ENCODE results near the gene GRAMD1B.

The GRAMD1B gene

DNA sequence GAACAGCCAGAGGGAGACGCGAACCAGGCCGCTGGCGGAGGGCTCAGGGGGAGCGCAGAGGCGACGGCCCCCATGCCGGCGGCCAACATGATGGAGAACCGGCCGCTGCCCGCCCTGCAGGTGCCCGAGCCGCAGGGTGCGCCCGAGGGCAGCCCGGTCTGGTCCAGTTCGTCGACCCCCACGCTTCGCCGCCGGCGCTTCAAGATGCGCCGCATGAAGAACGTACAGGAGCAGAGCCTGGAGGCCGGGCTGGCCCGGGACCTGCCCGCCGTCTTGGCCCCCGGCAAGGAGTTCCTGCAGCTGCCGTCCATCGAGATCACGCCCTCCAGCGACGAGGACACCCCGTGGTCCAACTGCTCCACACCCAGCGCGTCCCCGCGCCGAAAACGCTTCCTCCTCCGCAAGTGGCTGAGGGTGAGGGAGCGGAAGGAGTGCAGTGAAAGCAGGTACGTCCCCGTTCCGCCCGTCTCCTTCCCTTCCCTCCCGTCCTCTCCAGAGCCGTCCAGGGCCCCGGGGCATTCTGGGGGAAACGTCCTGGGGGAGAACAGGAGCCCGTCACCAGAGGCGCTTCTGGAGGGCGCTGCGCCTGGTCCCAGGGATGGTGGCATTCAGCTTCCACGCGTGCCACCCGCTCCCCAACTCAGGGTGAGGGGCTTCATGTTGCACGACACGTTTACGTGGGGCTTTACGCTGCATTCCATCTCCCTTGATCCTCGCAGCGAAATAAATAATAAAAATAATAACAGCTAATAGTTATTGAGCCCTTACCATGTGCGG, 840 bp downstream of the GRAMD1B start:
- Histone ChIP-seq H3K36me3 (ENCODE audit: control insufficient read depth in 2 of 2, insufficient read depth in 2 of 2, low read length in 2 of 2) (no peaks in the 10 kb centered on the region), H3K4me1 (ENCODE audit: control insufficient read depth, insufficient read depth, low read length) (peaks cover 7% of the 10 kb centered on the region), H3K4me3 (ENCODE audit: low read length in 2 of 2) (peak overlapping the region; percentile 58 to 75), H3K9me3 (ENCODE audit: control insufficient read depth in 2 of 2, low read length in 2 of 2) (no peaks in the 10 kb centered on the region), H3K27ac (ENCODE audit: low read length) (peak overlapping the region; percentile 11), H3K9ac (ENCODE audit: low read length in 2 of 2) (peak overlapping the region in 1 of 2 donors; percentile 29), H3K27me3 (ENCODE audit: control insufficient read depth in 1 of 2, insufficient read depth in 2 of 2, low read length in 2 of 2) (peaks cover 6% of the 10 kb centered on the region in 2 donors)

GRCh38 chr11:123431619-123432018, 1.6 kb downstream of the GRAMD1B start:
- peaks cover 7% of the 10 kb centered on the region for H3K4me1 ChIP-seq (ENCODE audit: control insufficient read depth, insufficient read depth, low read length)
- no peak overlapping the region for H3K27ac ChIP-seq (ENCODE audit: low read length)
- peaks cover 6% of the 10 kb centered on the region in 2 donors for H3K27me3 ChIP-seq (ENCODE audit: control insufficient read depth in 1 of 2, insufficient read depth in 2 of 2, low read length in 2 of 2)
- H3K9ac ChIP-seq (ENCODE audit: low read length in 2 of 2): no peak overlapping the region
- H3K36me3 ChIP-seq (ENCODE audit: control insufficient read depth in 2 of 2, insufficient read depth in 2 of 2, low read length in 2 of 2): no peaks in the 10 kb centered on the region
- H3K4me3 ChIP-seq (ENCODE audit: low read length in 2 of 2): peak overlapping the region in 1 of 2 donors; percentile 75
- H3K9me3 ChIP-seq (ENCODE audit: control insufficient read depth in 2 of 2, low read length in 2 of 2): no peaks in the 10 kb centered on the region

GRCh38 chr11:123434262-123434661, 4.2 kb downstream of the GRAMD1B start:
- H3K27me3 ChIP-seq (ENCODE audit: control insufficient read depth in 1 of 2, insufficient read depth in 2 of 2, low read length in 2 of 2): peaks cover 6% of the 10 kb centered on the region in 2 donors
- no peaks in the 10 kb centered on the region for H3K36me3 ChIP-seq (ENCODE audit: control insufficient read depth in 2 of 2, insufficient read depth in 2 of 2, low read length in 2 of 2)
- H3K4me3 ChIP-seq (ENCODE audit: low read length in 2 of 2): no peak overlapping the region
- no peak overlapping the region for H3K27ac ChIP-seq (ENCODE audit: low read length)
- H3K4me1 ChIP-seq (ENCODE audit: control insufficient read depth, insufficient read depth, low read length): peaks cover 7% of the 10 kb centered on the region
- no peak overlapping the region for H3K9ac ChIP-seq (ENCODE audit: low read length in 2 of 2)
- H3K9me3 ChIP-seq (ENCODE audit: control insufficient read depth in 2 of 2, low read length in 2 of 2): no peaks in the 10 kb centered on the region

- H3K9me3 ChIP-seq (ENCODE audit: control insufficient read depth in 2 of 2, low read length in 2 of 2): no peaks in the 10 kb centered on the region
- no peak overlapping the region for H3K27ac ChIP-seq (ENCODE audit: low read length)
- H3K4me1 ChIP-seq (ENCODE audit: control insufficient read depth, insufficient read depth, low read length): peaks cover 7% of the 10 kb centered on the region
Measured at GRCh38 chr11:123434911-123435310, 4.8 kb downstream of the GRAMD1B start.

DNA sequence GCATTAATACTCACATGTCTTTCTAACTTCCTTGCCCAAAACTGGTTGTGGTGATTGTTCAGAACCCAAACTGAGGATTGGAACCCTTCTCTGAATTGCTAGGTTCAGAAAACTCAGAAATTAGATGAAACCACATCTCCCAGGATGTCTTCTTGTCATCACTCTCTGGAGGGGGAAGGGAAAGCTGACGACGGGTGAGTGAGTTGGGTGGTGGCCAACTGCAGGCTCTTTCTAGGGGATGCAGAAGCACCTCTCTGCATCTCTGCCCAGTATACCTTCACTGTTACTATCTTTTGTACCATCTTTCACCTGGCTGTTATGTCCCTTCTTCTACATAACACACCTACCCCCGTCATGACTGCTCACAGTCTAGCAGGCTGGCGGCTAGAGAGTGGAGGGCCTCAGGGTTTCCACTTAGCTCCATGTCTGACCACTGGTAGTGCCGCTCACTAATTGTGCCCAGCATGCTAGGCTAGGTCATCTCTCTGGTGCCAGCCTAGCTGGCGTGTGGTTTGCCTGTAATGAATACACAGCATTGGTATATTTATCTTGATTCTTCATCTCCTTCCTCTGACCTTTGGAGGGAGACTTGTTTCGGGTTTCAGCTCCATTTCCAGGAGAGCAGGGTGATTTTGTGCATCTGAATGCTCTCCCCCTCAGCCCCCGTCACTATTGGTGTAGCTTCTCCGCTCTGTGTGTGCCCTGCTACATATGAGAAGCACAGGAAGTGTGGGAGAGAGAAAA, 7.3 kb downstream of the GRAMD1B start:
- no peak overlapping the region for H3K9ac ChIP-seq (ENCODE audit: low read length in 2 of 2)
- H3K27me3 ChIP-seq (ENCODE audit: control insufficient read depth in 1 of 2, insufficient read depth in 2 of 2, low read length in 2 of 2): no peaks in the 10 kb centered on the region
- no peaks in the 10 kb centered on the region for H3K36me3 ChIP-seq (ENCODE audit: control insufficient read depth in 2 of 2, insufficient read depth in 2 of 2, low read length in 2 of 2)
- H3K27ac ChIP-seq (ENCODE audit: low read length): no peak overlapping the region
- no peaks in the 10 kb centered on the region for H3K4me1 ChIP-seq (ENCODE audit: control insufficient read depth, insufficient read depth, low read length)
- H3K4me3 ChIP-seq (ENCODE audit: low read length in 2 of 2): no peak overlapping the region
- no peaks in the 10 kb centered on the region for H3K9me3 ChIP-seq (ENCODE audit: control insufficient read depth in 2 of 2, low read length in 2 of 2)

More at GRCh38 chr11:123434911-123435310, 4.8 kb downstream of the GRAMD1B start:
- H3K9ac ChIP-seq (ENCODE audit: low read length in 2 of 2): no peak overlapping the region
- peaks cover 6% of the 10 kb centered on the region in 2 donors for H3K27me3 ChIP-seq (ENCODE audit: control insufficient read depth in 1 of 2, insufficient read depth in 2 of 2, low read length in 2 of 2)
- H3K4me3 ChIP-seq (ENCODE audit: low read length in 2 of 2): no peak overlapping the region
- H3K36me3 ChIP-seq (ENCODE audit: control insufficient read depth in 2 of 2, insufficient read depth in 2 of 2, low read length in 2 of 2): no peaks in the 10 kb centered on the region

- H3K36me3 ChIP-seq (ENCODE audit: control insufficient read depth in 2 of 2, insufficient read depth in 2 of 2, low read length in 2 of 2): no peaks in the 10 kb centered on the region
- H3K27me3 ChIP-seq (ENCODE audit: control insufficient read depth in 1 of 2, insufficient read depth in 2 of 2, low read length in 2 of 2): no peaks in the 10 kb centered on the region
- no peak overlapping the region for H3K9ac ChIP-seq (ENCODE audit: low read length in 2 of 2)
- H3K9me3 ChIP-seq (ENCODE audit: control insufficient read depth in 2 of 2, low read length in 2 of 2): no peaks in the 10 kb centered on the region
- no peak overlapping the region for H3K27ac ChIP-seq (ENCODE audit: low read length)
- H3K4me1 ChIP-seq (ENCODE audit: control insufficient read depth, insufficient read depth, low read length): no peaks in the 10 kb centered on the region
- no peak overlapping the region for H3K4me3 ChIP-seq (ENCODE audit: low read length in 2 of 2)
Measured at GRCh38 chr11:123438131-123438627, 8.1 kb downstream of the GRAMD1B start.

DNA sequence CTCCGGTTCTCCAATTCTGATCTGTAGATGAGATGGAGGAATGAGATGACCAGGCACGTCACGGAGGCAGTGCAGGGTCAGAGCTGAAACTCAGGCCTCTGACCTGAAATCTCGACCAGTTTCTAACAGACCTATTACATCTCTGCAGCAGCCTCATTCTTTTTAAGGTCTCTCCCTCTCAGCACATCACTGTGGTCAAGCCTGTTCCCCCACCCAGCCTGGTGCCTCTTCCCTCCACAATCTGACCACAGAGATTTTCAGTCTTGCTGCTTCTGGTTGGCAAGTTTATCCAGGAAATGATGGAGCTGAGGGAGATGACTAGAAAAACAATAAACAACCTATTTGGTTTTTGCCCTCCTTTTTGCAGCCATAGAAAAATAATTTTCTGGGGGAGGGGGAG, 9.5 kb downstream of the GRAMD1B start:
- Histone ChIP-seq H3K36me3 (ENCODE audit: control insufficient read depth in 2 of 2, insufficient read depth in 2 of 2, low read length in 2 of 2) (no peaks in the 10 kb centered on the region), H3K4me1 (ENCODE audit: control insufficient read depth, insufficient read depth, low read length) (no peaks in the 10 kb centered on the region), H3K27ac (ENCODE audit: low read length) (no peak overlapping the region), H3K27me3 (ENCODE audit: control insufficient read depth in 1 of 2, insufficient read depth in 2 of 2, low read length in 2 of 2) (no peaks in the 10 kb centered on the region), H3K4me3 (ENCODE audit: low read length in 2 of 2) (no peak overlapping the region), H3K9ac (ENCODE audit: low read length in 2 of 2) (no peak overlapping the region), H3K9me3 (ENCODE audit: control insufficient read depth in 2 of 2, low read length in 2 of 2) (no peaks in the 10 kb centered on the region)

- no peak overlapping the region for H3K27ac ChIP-seq (ENCODE audit: low read length)
- H3K9me3 ChIP-seq (ENCODE audit: control insufficient read depth in 2 of 2, low read length in 2 of 2): no peaks in the 10 kb centered on the region
- H3K36me3 ChIP-seq (ENCODE audit: control insufficient read depth in 2 of 2, insufficient read depth in 2 of 2, low read length in 2 of 2): no peaks in the 10 kb centered on the region
- H3K27me3 ChIP-seq (ENCODE audit: control insufficient read depth in 1 of 2, insufficient read depth in 2 of 2, low read length in 2 of 2): no peaks in the 10 kb centered on the region
- no peaks in the 10 kb centered on the region for H3K4me1 ChIP-seq (ENCODE audit: control insufficient read depth, insufficient read depth, low read length)
- no peak overlapping the region for H3K4me3 ChIP-seq (ENCODE audit: low read length in 2 of 2)
- H3K9ac ChIP-seq (ENCODE audit: low read length in 2 of 2): no peak overlapping the region
Measured at GRCh38 chr11:123441161-123441560, 11.1 kb downstream of the GRAMD1B start.

GRCh38 chr11:123443851-123444623, 14.0 kb downstream of the GRAMD1B start:
- H3K36me3 ChIP-seq (ENCODE audit: control insufficient read depth in 2 of 2, insufficient read depth in 2 of 2, low read length in 2 of 2): no peaks in the 10 kb centered on the region
- H3K27ac ChIP-seq (ENCODE audit: low read length): no peak overlapping the region
- H3K4me3 ChIP-seq (ENCODE audit: low read length in 2 of 2): no peak overlapping the region
- H3K4me1 ChIP-seq (ENCODE audit: control insufficient read depth, insufficient read depth, low read length): no peaks in the 10 kb centered on the region
- no peaks in the 10 kb centered on the region for H3K9me3 ChIP-seq (ENCODE audit: control insufficient read depth in 2 of 2, low read length in 2 of 2)
- H3K27me3 ChIP-seq (ENCODE audit: control insufficient read depth in 1 of 2, insufficient read depth in 2 of 2, low read length in 2 of 2): no peaks in the 10 kb centered on the region
- no peak overlapping the region for H3K9ac ChIP-seq (ENCODE audit: low read length in 2 of 2)

- Histone ChIP-seq H3K4me1 (ENCODE audit: control insufficient read depth, insufficient read depth, low read length) (no peaks in the 10 kb centered on the region), H3K36me3 (ENCODE audit: control insufficient read depth in 2 of 2, insufficient read depth in 2 of 2, low read length in 2 of 2) (no peaks in the 10 kb centered on the region), H3K27me3 (ENCODE audit: control insufficient read depth in 1 of 2, insufficient read depth in 2 of 2, low read length in 2 of 2) (no peaks in the 10 kb centered on the region), H3K27ac (ENCODE audit: low read length) (no peak overlapping the region), H3K4me3 (ENCODE audit: low read length in 2 of 2) (no peak overlapping the region), H3K9me3 (ENCODE audit: control insufficient read depth in 2 of 2, low read length in 2 of 2) (no peaks in the 10 kb centered on the region), H3K9ac (ENCODE audit: low read length in 2 of 2) (no peak overlapping the region)
Measured at GRCh38 chr11:123448823-123449222, 18.8 kb downstream of the GRAMD1B start.
